ENCODE results near the gene ANKFY1. TPM values are rescaled to one million over a fixed set of nuclear protein-coding genes. Genes with fewer than 3 reads are reported as not detected.

ANKFY1 gene
- total RNA-seq, 2 donors from 2014 or later = 17.9 to 40.5 TPM

DNA sequence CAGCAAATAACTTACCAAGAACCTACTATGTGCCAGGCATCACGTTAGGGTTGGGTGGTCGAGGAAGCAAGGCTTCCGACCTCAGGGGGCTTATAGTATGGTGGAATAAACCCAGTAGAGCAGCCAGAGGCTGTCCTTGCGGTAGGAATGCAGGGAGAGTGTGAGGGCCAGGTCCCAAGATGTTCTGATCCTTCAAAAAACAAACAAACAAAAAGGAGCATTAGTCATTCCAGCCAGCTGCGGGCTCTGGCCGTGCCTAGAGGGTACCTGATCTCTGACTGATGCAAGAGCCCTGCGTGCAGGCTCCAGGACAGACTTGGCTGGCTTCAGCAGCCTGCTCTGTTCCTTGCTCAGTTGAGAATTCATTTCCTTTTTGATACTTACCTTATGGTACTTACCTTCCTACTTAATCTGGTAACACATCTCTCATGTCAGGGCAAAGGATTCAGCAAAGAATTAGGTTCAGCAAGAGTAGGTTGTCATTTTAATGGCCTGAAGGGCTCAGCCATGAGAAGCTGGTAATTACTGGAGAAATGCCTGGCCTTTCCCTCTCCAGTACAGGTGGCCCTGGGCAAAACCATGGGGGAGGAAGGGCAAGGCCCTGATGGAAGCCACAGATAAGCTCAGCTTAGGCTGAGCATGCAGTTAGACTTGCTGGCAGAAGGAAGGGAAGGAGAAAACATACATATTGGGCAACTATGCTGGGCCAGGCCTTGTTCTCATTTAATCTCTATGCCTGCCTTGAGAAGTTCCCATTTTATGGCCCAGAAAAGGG lies 102.4 kb downstream of the ANKFY1 start:
- Histone ChIP-seq H3K36me3 (replicated peaks in 1 of 2; ENCODE audit: insufficient read depth in 1 of 2, low read depth in 2 of 2) (peaks cover 0 to 2% of the 10 kb centered on the region in 2 donors), H3K4me3 (no peak overlapping the region), H3K27me3 (no peaks in the 10 kb centered on the region), H3K27ac (no peak overlapping the region), H3K4me1 (no peaks in the 10 kb centered on the region), H3K9me3 (no peaks in the 10 kb centered on the region)
- no peak for ATAC-seq
- 68% methylated on average over 7 of the region's 7 CpGs for WGBS, 2 donors
- peak in 1 of 4 donors; percentile 67 for DNase-seq
- intact Hi-C loops (cut with DNase I) = no loop called here
- no peak for TF ChIP-seq POLR2A (IDR thresholded peaks at IDR 0.05)
- TF ChIP-seq, protein P1, sequence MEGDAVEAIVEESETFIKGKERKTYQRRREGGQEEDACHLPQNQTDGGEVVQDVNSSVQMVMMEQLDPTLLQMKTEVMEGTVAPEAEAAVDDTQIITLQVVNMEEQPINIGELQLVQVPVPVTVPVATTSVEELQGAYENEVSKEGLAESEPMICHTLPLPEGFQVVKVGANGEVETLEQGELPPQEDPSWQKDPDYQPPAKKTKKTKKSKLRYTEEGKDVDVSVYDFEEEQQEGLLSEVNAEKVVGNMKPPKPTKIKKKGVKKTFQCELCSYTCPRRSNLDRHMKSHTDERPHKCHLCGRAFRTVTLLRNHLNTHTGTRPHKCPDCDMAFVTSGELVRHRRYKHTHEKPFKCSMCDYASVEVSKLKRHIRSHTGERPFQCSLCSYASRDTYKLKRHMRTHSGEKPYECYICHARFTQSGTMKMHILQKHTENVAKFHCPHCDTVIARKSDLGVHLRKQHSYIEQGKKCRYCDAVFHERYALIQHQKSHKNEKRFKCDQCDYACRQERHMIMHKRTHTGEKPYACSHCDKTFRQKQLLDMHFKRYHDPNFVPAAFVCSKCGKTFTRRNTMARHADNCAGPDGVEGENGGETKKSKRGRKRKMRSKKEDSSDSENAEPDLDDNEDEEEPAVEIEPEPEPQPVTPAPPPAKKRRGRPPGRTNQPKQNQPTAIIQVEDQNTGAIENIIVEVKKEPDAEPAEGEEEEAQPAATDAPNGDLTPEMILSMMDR (IDR thresholded peaks at IDR 0.05) = peak in 1 of 7 experiments; percentile 34

DNA sequence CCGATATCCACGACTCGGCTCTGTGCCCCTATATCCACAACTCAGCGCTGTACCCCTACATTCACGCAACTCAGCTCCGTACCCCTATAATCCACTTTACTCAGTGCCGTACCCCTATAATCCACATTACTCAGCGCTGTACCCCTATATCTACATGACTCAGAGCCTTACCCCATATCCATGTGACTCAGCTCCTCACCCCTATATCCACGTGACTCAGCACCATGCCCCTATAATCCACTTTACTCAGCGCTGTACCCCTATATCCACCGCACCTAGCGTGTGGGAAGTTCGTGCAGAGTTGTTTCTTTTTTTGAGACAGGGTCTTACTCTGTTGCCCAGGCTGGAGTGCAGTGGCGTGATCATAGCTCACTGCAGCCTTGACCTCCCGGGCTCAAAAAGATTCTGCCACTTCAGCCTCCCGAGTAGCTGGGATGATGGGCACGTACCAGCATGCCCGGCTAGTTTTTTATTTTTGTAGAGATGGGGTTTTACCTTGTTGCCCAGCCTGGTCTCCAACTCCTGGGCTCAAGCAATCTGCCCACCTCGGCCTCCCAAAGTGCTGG lies 103.4 kb downstream of the ANKFY1 start:
- no peaks in the 10 kb centered on the region for H3K4me1 ChIP-seq

DNA sequence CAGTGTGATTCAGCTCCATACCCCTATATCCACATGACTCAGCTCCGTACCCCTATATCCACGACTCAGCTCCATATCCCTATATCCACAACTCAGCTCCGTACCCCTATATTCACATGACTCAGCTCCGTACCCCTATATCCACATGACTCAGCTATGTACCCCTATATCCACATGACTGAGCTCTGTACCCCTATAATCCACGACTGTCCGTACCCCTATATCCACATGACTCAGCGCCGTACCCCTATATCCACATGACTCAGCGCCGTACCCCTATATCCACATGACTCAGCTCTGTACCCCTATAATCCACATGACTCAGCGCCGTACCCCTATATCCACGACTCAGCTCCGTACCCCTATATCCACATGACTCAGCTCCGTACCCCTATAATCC lies 104.0 kb downstream of the ANKFY1 start:
- no peak overlapping the region for H3K27ac ChIP-seq
- H3K4me3 ChIP-seq = no peak overlapping the region
- no peaks in the 10 kb centered on the region for H3K36me3 ChIP-seq (replicated peaks in 1 of 2; ENCODE audit: insufficient read depth in 1 of 2, low read depth in 2 of 2)
- ATAC-seq (no peak), DNase-seq (no peak)
- TF ChIP-seq, protein P1 (IDR thresholded peaks at IDR 0.05) = no peak
- TF ChIP-seq POLR2A (IDR thresholded peaks at IDR 0.05) = no peak
- no peaks in the 10 kb centered on the region for H3K27me3 ChIP-seq
- no peaks in the 10 kb centered on the region for H3K4me1 ChIP-seq
- intact Hi-C loops (cut with DNase I) = no loop called here
- 89 to 93% methylated on average over 15 of the region's 15 CpGs for WGBS, 2 donors
- no peaks in the 10 kb centered on the region for H3K9me3 ChIP-seq

More for the DNA sequence above, 103.4 kb downstream of the ANKFY1 start:
- no peak overlapping the region for H3K27ac ChIP-seq
- no peak for DNase-seq
- H3K9me3 ChIP-seq = no peaks in the 10 kb centered on the region
- H3K36me3 ChIP-seq (replicated peaks in 1 of 2; ENCODE audit: insufficient read depth in 1 of 2, low read depth in 2 of 2) = no peaks in the 10 kb centered on the region
- H3K27me3 ChIP-seq = no peaks in the 10 kb centered on the region
- no peak overlapping the region for H3K4me3 ChIP-seq
- intact Hi-C loops (cut with DNase I) = no loop called here
- ATAC-seq = no peak
- TF ChIP-seq POLR2A (IDR thresholded peaks at IDR 0.05) = no peak
- TF ChIP-seq, protein P1 (IDR thresholded peaks at IDR 0.05) = no peak
- 95% methylated on average over 19 of the region's 19 CpGs for WGBS, 2 donors

DNA sequence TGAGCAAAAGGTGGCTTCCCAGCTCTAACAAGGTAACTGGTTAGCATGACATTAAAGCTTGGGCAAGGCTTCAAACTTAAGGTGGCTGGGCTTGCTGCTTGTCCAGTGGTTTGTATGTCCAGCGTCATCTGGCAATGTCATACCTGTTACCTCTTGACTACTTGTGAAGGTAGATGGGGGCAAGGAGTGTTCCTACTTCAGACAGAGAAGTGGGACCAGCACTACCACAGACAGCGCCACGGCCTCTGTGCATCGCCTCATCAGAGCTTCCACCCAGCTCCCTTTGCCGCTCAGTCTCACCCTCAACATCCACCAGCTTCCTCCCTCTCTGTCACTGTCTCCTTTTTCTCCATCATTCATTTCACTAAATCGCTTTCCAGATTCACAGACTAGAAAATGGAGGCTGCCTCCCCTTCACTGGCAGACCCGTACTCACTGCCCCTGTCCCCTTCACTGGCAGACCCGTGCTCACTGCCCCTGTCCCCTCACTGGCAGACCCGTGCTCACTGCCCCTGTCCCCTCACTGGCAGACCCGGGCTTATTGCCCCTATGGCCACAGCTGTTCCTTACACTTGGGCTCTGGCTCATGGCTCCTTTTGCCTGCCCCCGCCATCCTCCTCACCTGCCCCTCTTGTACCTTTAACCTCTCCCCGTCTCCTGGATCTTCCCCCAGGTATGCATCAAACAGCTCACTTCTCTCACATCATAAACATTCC lies 106.0 kb downstream of the ANKFY1 start:
- no peaks in the 10 kb centered on the region for H3K36me3 ChIP-seq (replicated peaks in 1 of 2; ENCODE audit: insufficient read depth in 1 of 2, low read depth in 2 of 2)
- no peaks in the 10 kb centered on the region for H3K27me3 ChIP-seq
- DNase-seq (no peak), ATAC-seq (no peak)
- intact Hi-C loops (cut with DNase I) = no loop called here
- 89 to 90% methylated on average over 12 of the region's 12 CpGs for WGBS, 2 donors
- no peak overlapping the region for H3K4me3 ChIP-seq
- H3K4me1 ChIP-seq = no peaks in the 10 kb centered on the region
- TF ChIP-seq, protein P1 (IDR thresholded peaks at IDR 0.05) = no peak
- TF ChIP-seq POLR2A (IDR thresholded peaks at IDR 0.05) = no peak
- H3K9me3 ChIP-seq = no peaks in the 10 kb centered on the region
- no peak overlapping the region for H3K27ac ChIP-seq

Data from body of pancreas (tissue), 4 donors.